ENCODE results near the gene METRNL. TPM values are rescaled to one million over a fixed set of nuclear protein-coding genes. Genes with fewer than 3 reads are reported as not detected.
A peak's percentile ranks its signal among the peaks of the same experiment; 100 is the strongest.
"Not testable (repeated sequence)": the region's sequence is repeated elsewhere in the genome, so short reads cannot be mapped to it uniquely, and the experiment has no call there.

Gene METRNL
- total RNA-seq, 1 donor from 2014 or later, result 63.8 TPM

DNA sequence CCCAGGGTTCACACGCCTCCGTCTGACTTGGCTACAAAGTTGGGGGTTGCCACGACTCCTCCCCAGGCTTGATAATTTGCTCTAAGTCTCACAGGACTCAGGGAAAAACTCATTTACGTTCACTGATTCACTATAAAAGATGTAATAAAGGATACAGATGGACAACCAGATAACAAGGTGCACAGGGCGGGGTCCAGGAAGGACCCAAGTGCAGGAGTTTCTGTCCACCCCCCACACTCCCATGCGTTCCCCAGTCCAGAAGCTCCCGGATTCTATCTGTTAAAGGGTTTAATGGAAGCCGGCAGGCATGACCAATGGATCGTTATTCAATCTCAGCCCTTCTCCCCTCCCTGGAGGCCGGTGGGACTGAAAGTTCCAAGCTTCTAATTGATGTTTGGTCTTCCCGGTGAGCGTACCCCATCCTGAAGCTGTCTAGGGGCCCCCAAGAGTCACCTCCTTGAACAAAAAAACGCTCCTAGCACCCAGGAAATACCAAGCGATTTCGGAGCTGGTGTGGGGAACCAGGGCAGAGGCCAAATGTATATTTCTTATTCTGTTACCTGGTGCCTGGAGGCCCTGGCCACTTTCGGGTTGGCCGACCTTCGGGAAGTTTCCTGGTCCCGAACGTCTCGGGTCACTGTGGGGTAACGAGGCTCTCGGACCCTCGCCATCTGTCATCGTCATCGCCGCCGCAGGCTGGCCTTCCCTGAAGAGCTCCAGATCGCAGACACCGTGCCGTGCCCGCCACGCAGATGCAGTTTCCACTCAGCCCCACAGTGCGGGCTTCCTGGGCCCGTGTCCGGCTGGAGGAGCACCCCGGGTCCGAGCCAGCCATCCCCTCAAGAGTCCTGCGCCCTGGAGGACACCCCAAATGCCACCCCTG lies 13.5 kb upstream of the METRNL start:
- Mint-ChIP-seq H3K27me3 (ENCODE audit: low read depth) (peaks cover 4% of the 10 kb centered on the region), H3K4me3 (ENCODE audit: unreplicated experiment) (no peak overlapping the region), H3K27ac (ENCODE audit: unreplicated experiment) (no peak overlapping the region), H3K4me1 (ENCODE audit: low read depth) (peaks cover 2% of the 10 kb centered on the region), H3K36me3 (ENCODE audit: low read depth) (no peaks in the 10 kb centered on the region), H3K9me3 (ENCODE audit: low read depth) (no peaks in the 10 kb centered on the region)
- DNase-seq (ENCODE audit: low spot score), result peak; percentile 72
- TF ChIP-seq, protein P1, sequence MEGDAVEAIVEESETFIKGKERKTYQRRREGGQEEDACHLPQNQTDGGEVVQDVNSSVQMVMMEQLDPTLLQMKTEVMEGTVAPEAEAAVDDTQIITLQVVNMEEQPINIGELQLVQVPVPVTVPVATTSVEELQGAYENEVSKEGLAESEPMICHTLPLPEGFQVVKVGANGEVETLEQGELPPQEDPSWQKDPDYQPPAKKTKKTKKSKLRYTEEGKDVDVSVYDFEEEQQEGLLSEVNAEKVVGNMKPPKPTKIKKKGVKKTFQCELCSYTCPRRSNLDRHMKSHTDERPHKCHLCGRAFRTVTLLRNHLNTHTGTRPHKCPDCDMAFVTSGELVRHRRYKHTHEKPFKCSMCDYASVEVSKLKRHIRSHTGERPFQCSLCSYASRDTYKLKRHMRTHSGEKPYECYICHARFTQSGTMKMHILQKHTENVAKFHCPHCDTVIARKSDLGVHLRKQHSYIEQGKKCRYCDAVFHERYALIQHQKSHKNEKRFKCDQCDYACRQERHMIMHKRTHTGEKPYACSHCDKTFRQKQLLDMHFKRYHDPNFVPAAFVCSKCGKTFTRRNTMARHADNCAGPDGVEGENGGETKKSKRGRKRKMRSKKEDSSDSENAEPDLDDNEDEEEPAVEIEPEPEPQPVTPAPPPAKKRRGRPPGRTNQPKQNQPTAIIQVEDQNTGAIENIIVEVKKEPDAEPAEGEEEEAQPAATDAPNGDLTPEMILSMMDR (IDR thresholded peaks at IDR 0.05), result no peak

DNA sequence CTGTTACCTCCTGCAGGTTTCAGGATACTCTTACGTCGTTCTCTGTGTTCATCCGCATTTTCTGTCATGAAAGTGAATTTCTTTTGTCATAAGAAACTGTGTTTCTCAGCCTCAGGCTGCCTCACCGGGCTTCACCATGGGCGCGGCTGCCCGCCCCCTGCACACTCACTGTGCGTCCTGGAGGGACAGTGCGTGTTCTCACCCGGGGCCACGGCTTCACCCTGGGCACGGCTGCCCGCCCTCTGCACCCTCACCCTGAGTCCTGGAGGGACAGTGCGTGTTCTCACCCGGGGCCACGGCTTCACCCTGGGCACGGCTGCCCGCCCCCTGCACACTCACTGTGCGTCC lies 12.9 kb upstream of the METRNL start:
- DNase-seq (ENCODE audit: low spot score), result peak; percentile 21
- H3K9me3 Mint-ChIP-seq (ENCODE audit: low read depth); H3K4me1 Mint-ChIP-seq (ENCODE audit: low read depth); H3K27me3 Mint-ChIP-seq (ENCODE audit: low read depth); H3K27ac Mint-ChIP-seq (ENCODE audit: unreplicated experiment); H3K4me3 Mint-ChIP-seq (ENCODE audit: unreplicated experiment); H3K36me3 Mint-ChIP-seq (ENCODE audit: low read depth): not testable (repeated sequence)

DNA sequence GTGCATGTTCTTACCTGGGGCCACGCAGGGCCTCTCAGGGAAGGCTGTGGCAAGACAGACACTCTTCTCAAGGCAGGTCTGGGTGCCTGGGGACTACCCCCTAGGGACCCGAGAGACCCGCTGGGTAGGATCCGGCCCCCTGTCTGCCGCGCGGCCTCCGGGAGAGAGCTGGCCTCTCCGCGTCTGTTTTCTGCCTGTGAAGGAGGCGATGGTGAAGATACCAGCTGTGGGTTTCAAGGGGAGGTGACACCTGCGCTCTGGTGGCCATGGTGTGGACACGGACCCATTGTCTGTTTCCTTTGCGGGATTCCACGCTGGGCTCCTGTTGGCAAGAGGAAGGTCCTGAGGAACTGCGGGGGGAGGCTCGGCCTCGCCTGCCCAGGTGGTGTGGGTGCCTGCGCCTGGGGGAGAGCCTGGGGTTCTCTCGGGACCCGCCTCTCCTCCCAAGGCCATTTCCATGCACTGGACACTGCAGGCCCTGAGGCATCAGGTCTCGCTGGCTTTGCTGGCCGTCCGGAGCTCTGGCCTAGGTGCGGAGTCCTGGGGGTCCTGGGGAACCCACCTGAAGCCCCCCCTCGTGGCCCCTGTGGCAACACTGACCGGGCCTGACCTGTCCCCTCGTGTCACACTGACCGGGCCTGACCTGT lies 12.2 kb upstream of the METRNL start:
- Mint-ChIP-seq H3K27ac (ENCODE audit: unreplicated experiment) (no peak overlapping the region), H3K27me3 (ENCODE audit: low read depth) (peaks cover 4% of the 10 kb centered on the region), H3K9me3 (ENCODE audit: low read depth) (no peaks in the 10 kb centered on the region), H3K36me3 (ENCODE audit: low read depth) (no peaks in the 10 kb centered on the region), H3K4me3 (ENCODE audit: unreplicated experiment) (no peak overlapping the region), H3K4me1 (ENCODE audit: low read depth) (peaks cover 2% of the 10 kb centered on the region)
- TF ChIP-seq, protein P1 (IDR thresholded peaks at IDR 0.05), result no peak
- peak; percentile 92 for DNase-seq (ENCODE audit: low spot score)

DNA sequence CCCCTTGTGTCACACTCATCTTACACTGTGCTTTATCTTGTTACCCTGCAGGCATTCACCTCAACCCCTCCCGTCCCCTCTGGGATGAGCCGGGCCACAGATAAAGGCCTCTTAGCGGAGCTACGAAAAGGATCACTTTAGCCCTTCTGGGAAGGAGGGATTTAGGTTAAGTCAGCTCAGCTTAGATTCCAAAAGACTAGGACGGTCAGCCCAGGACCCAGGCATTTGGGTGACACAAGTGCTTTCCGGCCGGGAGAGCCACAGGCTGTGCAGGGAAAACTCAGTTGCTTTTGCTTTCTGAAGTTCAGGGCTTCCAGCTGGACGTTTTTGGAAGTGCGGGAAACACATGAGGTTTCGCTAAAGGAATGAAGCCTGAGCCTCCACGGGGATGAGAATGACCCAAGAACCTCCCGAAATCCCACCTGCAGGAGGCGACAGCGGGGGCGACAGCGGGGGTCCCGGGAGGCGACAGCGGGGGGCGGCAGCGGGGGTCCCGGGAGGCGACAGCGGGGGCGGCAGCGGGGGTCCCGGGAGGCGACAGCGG lies 11.6 kb upstream of the METRNL start:
- TF ChIP-seq, protein P1 (IDR thresholded peaks at IDR 0.05), result peak; percentile 45
- H3K36me3 Mint-ChIP-seq (ENCODE audit: low read depth), result no peaks in the 10 kb centered on the region

DNA sequence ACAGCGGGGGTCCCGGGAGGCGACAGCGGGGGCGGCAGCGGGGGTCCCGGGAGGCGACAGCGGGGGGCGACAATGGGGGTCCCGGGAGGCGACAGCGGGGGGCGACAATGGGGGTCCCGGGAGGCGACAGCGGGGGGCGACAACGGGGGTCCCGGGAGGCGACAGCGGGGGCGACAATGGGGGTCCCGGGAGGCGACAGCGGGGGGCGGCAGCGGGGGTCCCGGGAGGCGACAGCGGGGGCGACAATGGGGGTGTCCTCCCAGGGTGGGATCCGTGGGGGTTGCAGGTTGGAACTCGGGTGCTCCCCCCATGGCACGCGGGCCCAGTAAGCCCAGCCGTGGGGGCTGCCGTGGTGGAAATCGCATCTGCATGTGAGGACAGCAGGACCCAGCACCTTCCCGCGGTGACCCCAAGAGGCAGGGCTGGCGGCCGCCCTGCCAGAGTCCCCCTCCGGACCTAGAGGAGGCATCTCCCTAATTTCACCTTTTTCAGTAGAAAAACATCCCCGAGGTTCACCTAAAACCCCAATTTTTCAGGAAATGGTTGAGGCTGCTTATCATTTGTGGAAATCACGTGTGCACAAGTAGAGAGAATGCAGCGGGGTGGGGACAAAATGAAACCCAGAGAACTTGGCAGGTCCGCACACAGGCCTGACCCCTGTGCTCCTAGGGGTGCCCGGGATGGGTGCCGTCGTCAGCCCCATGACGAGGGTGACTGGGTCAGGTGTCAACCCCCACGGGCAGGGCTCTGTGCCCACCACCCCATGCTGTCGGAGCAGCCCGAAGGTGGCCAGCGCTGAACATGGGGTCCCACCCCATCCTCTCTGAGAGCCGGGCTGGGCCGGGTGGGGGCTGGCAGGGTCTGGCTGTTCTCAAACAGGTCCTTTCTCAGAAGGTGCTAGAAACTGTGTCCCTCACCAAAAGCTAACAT lies 10.5 kb upstream of the METRNL start:
- Mint-ChIP-seq H3K4me3 (ENCODE audit: unreplicated experiment) (no peak overlapping the region), H3K36me3 (ENCODE audit: low read depth) (no peaks in the 10 kb centered on the region), H3K27ac (ENCODE audit: unreplicated experiment) (no peak overlapping the region), H3K4me1 (ENCODE audit: low read depth) (peaks cover 2% of the 10 kb centered on the region), H3K27me3 (ENCODE audit: low read depth) (peaks cover 4% of the 10 kb centered on the region), H3K9me3 (ENCODE audit: low read depth) (no peaks in the 10 kb centered on the region)
- TF ChIP-seq, protein P1 (IDR thresholded peaks at IDR 0.05), result no peak
- DNase-seq (ENCODE audit: low spot score), result peak; percentile 90

More for the DNA sequence above, 11.6 kb upstream of the METRNL start:
- Mint-ChIP-seq H3K4me1 (ENCODE audit: low read depth) (peaks cover 2% of the 10 kb centered on the region), H3K4me3 (ENCODE audit: unreplicated experiment) (no peak overlapping the region), H3K27ac (ENCODE audit: unreplicated experiment) (no peak overlapping the region), H3K27me3 (ENCODE audit: low read depth) (peaks cover 4% of the 10 kb centered on the region), H3K9me3 (ENCODE audit: low read depth) (no peaks in the 10 kb centered on the region)
- no peak for DNase-seq (ENCODE audit: low spot score)

Data from chondrocyte (in vitro differentiated cells).